HK-2 (cell line): ENCODE data around the gene MAST1.
A peak's percentile ranks its signal among the peaks of the same experiment; 100 is the strongest.
"Not testable (repeated sequence)": the region's sequence is repeated elsewhere in the genome, so short reads cannot be mapped to it uniquely, and the experiment has no call there.

ENCODE experiments used
- DNase-seq: peaks from one replicate; pipeline ENCODE4 v3.0.0-alpha.2; 2018; ENCODE audit not compliant: unreplicated experiment

The MAST1 gene

DNA sequence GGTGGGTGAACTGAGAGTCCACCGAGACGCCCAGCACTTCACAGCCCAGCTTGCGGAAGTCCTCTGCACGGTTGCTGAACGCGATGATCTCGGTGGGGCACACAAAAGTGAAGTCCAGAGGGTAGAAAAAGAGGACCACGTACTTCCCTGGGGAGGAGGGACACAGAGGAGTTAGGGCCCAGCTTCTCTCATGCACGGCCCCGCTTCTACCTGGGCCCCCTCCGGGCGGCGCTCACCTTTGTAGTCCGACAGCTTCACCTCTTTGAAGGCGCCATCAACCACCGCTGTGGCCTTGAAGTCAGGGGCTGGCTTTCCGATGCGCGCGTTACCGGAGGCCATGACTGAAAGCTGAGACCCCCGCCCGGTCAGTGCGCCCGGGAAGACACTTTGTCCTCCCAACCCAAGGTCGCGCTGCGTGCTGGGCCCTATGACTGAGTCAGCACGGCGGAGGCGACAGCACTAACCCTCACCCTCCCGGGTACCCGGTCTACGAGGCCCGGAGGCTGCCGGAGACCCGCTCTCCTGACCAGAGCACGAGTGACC, 37.3 kb upstream of the MAST1 start:
- no peak for DNase-seq

DNA sequence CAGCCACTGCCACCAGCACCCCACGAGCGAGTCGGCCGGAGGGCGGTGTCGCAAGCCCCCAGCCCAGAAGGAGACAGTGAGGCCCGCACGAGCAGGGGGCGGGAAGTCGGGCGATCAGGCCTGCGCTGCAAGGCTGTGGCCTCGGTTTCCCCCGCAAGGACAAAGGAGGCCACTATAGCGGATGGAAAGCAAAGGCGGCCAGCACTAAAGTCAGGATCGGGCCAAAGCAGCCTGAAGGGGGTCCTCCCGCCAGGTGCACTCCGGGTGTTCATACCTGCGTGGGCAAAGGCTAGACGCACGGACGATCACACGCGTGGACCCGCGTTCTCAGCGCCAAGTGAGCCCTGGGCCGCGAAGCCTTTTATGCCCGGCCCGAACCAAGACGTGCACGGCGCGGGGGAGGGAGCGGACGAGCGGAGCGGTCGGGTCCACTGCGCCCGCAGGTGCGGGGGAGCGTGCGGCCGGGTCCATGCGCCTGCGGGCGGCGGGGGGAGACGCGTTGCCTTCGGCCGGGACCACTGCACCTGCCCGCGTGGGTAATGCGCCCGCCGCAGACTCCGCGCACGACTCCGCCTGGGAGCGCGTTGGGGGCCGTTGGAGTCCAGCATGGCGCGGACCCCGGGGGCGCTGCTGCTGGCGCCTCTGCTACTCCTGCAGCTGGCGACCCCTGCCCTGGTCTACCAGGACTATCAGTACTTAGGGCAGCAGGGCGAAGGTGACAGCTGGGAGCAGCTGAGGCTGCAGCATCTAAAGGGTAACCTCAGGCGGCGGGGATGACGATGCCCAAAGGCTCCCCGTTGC, 36.6 kb upstream of the MAST1 start, which contains the start of the genes PRDX2 and THSD8:
Gene PRDX2, minus strand, starts transcription at position 335 of the 801 bp plus-strand sequence. CDS start 539 bp downstream, outside the sequence.
Gene THSD8, plus strand, starts transcription at position 604 of the 801 bp plus-strand sequence. Its CDS starts 3 bp downstream, at position 607.
- peak; percentile 67 for DNase-seq

DNA sequence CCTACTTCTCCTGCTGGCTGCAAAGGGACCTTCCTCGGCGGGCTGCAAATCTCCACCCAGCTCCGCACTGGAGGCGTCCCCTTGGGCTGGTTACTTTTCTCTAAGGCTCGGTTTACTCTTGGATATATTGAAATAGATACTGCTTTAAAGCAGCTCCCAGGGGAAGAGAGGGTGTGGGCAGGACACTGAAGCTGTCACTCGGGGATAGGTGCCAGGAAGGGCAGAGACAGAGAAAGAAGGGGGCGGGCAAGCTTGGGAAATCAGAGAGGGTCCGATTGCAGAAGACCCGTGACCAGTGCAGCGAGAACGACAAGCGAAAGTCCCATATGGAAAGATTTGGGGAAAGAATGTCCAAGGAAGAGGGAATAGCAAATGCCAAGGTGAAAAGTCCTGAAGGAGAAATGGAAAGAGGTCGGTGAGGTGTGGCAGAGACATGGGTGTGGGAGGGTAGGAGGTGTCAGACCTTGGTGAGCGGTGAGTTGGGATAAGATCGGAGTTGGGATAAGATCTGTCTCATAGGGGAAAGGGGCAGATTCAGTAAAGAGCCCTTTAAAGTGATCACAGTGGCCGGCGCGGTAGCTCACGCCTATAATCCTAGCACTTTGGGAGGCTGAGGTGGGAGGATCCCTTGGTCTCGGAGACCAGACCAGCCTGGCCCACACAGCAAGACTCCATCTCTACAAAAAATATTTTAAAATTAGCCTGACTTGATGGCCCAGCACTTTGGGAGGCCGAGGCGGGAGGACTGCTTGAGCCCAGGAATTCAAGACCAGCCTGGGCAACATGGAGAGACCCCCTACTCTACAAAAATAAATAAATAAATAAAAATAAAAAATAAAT, 35.8 kb upstream of the MAST1 start:
- DNase-seq = no peak

DNA sequence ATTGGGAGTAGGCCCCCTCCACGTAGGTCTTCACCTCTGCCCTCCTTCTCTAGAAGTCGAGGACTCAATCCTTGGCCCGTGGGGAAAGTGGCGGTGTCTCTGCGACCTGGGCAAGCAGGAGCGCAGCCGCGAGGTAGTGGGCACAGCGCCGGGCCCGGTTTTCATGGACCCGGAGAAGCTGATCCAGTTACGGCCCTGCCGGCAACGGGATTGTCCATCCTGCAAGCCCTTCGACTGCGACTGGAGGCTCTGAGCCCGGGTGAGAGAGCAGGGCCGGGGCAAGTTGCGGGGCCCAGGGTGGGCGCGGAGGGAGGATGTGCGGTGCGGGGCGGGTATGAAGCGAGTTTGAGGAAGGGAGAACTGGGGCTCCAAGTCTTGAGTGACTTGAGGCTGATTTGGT, 34.3 kb upstream of the MAST1 start:
- no peak for DNase-seq

DNA sequence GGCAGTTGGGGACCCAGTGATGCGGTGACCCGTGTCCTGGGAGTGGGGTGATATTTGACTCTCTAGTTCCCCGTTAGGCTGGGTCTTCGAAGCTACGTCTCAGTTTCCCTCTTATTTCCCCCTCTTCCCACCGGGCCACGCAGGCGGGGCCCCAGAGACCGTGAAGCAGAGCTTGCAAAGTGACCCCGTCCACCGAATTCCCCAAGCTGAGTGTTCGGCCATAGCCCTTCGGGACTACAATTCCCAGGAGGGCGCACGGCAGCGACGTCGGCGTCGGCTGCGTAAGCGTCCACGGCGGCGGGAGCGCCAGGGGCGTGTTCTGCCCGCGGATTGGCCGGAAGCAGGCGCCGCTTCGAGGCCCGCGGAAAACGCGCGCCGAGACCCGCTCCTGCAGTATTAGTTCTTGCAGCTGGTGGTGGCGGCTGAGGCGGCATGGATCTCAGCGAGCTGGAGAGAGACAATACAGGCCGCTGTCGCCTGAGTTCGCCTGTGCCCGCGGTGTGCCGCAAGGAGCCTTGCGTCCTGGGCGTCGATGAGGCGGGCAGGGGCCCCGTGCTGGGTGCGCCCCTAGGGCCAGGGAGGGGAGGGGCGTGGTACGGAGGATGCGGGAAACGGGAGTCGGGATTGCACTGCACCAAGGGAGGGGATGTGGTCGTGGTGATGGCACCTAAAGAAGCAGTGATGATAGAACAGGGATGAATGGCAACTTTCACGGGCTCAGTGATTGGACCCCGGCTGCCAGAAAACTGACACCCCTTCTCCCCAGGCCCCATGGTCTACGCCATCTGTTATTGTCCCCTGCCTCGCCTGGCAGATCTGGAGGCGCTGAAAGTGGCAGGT, 31.9 kb upstream of the MAST1 start, which contains the start of gene RNASEH2A:
Gene RNASEH2A, plus strand, starts transcription at position 343 of the 840 bp plus-strand sequence. Its CDS starts 90 bp downstream, at position 433.
- DNase-seq = peak; percentile 87

DNA sequence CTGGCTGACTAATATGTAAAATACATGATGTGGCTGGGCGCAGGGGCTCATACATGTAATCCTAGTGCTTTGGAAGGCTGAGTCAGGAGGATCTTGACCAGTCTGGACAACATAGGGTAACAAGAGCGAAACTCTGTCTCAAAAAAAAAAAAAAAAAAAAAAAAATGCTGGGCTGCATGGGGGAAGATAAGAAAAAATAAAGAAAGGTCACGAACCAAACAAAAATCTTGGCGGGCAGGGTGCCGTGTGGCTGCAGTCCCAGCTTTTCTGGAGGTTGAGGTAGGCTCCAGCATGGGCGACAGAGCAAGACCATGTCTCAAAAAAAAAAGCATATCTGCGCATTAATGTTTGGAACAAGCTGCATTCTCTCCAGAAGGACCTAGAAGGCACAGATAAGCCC, 23.2 kb upstream of the MAST1 start:
- DNase-seq = no peak

DNA sequence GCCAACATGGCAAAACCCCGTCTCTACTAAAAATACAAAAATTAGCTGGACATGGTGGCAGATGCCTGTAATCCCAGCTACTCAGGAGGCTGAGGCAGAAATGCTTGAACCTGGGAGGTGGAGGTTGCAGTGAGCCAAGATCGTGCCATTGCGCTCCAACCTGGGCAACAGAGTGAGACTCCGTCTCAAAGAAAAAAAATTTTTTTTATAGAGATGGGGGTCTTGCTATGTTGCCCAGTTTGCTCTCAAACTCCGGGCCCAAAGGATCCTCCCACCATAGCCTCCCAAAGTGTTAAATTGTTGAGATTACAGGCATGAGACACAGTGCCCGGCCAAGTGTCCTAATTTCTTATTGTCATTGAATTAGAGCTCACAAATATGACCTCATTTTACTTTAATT, 21.1 kb upstream of the MAST1 start:
- not testable (repeated sequence) for DNase-seq

DNA sequence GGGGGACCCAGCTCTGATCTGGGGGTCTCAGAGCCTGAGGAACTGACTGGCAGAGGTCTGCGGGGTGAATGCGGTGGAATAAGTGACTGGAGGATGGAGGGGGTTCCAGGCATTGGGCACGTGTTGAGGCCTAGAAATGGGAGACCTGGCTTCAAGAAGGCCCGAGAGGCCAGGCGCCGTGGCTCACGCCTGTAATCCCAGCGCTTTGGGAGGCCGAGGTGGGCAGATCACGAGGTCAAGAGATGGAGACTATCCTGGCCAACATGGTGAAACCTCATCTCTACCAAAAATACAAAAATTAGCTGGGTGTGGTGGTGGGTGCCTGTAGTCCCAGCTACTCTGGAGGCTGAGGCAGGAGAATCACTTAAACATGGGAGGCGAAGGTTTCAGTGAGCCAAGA, 20.5 kb upstream of the MAST1 start:
- not testable (repeated sequence) for DNase-seq

DNA sequence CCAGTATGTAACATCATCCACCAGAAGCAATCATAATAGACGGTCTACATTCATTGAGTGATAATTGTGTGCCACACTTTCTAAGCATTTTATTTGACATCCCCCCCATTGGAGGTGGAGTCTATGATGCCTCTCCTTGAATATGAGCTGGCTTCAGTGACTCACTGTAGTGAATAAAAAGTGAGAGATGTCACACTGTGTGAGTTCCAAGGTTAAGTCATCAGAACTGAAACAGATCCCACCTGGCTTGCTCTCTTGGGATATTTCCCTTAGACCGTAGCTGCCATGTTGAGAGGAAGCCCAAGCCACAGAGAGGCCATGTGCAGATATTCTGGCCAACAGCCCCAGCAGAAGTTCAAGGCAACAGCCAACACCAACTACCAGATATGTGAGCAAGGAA, 16.6 kb upstream of the MAST1 start:
- DNase-seq = no peak

DNA sequence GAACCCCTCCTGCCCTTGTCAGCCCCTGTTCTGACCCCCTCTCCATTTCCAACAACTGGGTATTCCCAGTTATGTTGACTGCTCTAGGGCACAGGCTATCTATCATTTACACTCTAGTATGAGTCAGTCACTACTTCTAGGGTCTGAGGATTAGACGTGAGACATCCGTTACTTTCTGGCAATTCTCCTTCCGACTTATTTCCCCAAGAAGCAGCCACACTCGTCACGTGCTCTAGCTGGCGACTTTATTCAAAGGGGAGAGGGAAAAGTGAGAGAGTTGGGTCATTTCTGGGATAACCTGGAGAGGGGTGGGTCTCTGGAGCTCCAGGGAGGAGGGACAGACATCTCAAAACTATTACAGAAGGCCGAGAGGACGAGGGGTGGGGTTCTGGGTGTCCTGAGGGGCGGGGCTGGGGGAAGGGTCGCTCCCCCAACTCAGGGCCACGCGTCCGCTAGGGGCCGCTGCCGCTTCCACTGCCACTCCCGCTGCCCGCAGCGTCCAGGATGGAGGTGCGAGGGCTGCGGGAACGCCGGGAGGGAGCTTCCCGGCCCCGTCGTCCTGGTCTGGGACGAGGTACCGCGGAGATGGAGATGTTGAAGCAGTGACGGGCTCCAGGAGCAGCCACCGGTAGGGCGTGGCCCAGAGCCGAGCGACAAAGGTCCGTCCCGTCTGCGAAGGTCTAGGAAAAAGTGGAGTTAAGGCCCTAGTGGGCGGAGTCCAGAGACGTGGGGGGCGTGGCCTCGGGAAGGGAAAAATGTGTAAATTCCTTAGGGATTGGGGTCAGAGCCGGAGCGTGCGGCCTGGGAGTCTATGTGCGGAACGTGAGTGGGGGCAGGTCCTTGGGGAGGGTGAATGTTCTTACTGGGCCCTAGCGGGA, 12.8 kb upstream of the MAST1 start:
- DNase-seq = no peak

DNA sequence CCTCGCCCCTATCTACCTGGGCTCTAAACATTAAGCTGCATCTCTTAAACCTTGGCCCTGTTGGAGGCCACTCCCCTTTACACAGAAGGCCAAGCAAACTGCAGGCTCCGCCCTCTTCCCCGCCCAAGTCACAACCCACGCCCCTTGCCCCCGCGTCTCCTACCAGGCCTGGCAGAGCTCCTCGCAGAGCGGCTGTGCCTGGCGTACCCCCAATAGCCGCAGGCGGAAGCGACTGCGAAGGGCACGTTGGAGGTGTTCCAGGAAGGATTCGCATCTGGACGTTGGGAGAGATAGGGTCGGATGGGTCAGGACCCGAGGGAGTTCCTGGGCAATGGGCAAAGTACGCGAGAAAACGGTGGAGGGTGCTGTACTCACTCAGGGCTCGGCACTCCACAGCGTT, 9.8 kb upstream of the MAST1 start:
- no peak for DNase-seq

DNA sequence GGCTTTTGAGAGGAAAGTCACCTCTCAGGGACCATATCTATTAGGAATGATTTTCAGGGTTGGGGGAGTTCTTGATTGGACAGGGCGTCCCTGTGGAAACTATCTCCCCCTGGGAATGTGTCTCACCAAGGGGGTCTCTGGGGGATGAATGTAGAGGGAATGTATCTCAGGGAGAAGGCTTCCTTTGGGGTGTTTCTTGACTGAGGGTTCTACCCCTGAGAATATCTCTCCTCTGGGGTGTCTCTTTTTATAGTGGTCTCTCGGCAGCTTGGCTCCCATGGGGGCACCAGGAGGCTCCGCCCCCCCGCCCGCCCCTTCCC, 4.9 kb upstream of the MAST1 start:
- no peak for DNase-seq

DNA sequence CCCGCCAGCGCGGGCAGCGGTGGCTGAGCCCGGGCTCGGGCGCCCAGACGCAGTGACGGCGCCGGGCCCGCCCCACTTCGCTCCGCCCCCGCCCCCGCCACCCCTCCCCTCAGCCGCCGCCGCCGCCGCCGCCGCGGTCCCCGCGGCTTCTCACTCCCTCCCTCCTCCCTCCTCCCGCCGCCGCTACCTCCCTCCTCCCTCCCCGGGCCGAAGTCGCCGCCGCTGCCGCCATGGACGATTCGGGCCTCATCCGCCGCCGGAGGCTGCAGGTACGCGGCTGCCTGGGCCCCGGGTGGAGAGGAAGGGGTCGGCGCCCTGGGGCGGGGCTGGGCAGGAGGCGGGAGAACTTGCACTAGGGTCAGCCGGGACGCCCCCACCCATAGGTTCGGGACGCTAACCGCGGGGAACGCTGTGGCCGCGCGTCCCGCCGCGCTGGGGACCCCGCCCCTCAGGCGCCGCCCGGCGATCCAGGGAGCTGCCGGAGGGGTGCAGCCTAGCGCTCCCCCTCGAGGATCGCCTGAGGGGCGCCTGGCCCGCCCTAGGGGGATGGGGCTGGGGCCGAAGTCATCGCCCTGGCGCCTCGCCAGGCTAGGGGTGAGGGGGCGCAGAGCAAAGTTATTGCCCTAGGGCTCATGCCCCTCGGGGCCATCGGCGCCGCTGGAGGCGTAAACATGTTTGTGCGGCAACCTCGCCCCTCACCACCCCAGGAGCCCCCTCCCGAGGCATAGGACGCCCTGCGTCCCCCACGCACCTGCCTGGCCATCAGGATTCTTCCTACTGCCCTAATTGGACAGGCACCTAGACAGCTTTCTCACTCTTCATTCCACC, 4.4 kb upstream of the MAST1 start:
- DNase-seq = peak; percentile 49

DNA sequence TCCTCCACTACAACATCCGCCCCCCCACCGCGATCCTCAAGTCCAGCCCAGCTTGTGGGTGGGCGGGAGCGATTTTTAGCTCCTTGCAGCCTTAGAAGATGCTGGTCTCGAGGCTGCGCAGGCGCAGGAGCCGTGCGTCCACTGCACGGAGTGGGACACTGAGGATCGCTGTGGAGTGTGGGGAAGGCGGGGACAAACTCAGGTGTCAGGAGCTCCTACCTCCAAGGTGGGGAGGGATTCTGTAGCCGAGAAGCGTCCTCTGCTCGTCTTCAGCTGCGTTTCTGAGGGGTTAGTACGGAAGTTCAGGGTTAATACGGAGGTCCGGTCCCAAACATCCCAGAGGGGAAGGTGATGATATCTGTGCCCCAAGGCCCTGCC, 3.8 kb upstream of the MAST1 start, which contains the start of gene RTBDN:
Gene RTBDN, minus strand, starts transcription at position 14 of the 378 bp plus-strand sequence. CDS start 4,600 bp downstream, outside the sequence.
- no peak for DNase-seq

DNA sequence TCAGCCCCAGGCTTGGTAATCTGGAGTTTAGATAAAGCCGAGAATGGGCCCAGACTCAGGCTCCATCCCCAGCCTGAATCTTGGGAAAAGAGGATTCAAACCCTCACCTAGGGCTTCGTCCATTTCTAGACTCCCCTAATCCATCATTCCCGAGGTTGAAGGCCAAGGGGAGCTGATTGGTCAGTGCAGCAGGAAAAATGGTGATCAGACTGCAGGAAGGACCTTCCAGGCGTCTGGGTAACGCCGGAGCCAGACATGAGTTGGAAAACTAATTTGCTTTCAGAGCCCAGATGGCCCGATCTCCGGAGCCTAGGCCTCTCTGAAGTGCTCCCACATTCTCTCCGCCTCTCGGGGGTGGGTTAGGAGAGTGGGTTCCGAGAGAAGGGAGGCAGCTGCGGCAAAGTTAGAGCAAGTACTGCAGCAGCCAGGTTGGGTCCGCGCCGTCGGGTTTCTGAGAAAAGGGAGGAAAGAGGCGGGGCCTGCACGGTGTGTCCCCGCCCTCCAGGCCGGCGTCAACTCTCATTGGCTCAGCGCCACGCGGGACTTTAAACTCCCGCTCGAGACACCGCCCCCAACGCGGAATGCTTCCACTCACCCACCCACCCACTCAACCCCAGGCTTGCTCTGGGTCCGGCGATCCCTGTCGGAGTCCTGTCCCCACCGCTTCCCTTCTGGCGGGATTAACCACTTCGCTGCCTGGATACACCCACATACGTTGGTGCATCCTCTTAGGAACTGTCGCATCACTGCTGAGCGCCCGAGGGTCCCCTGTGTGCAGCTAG, 3.1 kb upstream of the MAST1 start:
- no peak for DNase-seq

DNA sequence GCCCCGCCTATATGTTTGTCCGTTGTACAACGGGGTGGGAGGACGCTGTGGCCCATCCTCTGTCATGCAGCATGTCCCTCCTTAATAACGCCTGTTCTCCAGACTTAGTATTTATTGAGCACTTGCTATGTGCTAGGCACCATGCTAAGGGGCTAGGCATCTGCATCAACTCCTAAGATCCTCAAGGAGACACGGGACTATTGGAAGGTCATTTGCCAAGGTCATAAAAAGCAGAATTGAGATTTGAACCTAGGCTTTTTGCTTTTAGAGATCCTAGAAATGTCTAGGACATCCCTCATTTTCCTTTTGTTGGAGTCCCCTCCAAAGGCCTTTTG, 1.8 kb upstream of the MAST1 start:
- DNase-seq = no peak

DNA sequence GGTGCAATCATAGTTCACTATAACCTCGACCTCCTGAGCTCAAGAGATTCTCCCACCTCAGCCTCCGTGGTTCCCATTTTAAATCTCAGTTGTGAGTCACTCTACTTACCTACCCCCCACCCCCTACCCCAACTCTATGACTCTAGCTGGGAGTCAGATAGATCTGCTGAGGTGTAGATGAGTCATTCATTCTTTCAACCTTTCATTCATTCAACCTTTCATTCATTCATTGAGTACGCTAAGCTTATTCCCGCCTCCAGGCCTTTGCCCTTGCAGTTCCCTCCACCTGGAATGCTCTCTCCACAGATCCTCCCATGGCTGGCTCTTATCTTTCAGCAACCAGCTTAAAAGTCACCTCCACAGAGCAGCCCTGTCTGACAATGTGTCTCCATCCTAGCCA, 1.1 kb upstream of the MAST1 start:
- no peak for DNase-seq

DNA sequence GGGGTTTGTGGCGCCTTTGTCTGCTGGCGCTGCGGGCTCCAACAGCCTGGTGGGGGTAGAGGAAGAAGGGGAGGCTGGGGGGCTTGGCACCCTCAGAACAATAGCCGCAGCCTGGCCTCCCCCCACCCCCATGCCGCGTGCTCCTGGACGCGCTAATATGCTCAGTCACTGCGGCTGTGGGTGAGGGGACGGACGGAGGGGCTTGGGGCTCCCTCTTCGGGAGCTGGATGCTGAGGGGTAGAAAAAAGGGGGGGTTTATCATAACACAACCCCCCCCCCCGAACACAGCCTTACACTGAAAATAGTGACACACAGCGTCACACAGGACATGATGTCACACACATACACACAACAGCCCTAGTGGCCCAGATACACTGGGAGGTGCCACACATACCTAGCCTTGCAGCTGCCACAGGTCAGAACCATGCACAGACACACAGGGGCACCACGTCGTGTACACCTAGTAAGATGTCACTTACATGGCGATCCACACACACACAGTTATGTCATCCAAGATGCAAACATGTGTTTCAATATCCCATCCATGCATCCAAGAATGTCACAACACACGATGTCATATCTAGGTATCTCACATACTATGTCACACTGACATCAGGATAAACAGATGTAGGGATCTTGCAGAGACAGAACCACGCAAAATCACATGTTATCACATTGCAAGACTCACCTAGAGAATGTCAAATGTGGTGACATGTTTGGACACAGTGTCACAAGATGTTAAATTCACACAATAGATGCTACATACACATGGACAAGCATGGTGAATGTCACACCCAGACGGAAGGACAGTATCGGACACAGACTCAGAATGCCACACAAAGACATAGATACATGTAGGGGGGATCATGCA, 806 bp downstream of the MAST1 start:
- DNase-seq = no peak
